SK-N-SH (cell line): ENCODE data around the gene C1orf50.

Experiments used
- FOXM1 ChIP-seq: IDR thresholded peaks from 2 replicates; pipeline ENCODE4 v1.4.0; 2012; ENCODE audit warnings: low read depth, mild to moderate bottlenecking
- JUND ChIP-seq: IDR thresholded peaks from 2 replicates; pipeline ENCODE4 v1.4.0; 2012
- YY1 ChIP-seq: IDR thresholded peaks from 2 replicates; pipeline ENCODE4 v1.4.0; 2012; ENCODE audit warnings: low read depth, mild to moderate bottlenecking
- TF ChIP-seq, protein P1 (sequence below): fragments of 200-600 bp; sonication (generic); IDR thresholded peaks from 2 replicates; pipeline ENCODE4 v1.6.1; 2017; ENCODE audit warnings: antibody characterized with exemption, mild to moderate bottlenecking, moderate library complexity

DNA sequence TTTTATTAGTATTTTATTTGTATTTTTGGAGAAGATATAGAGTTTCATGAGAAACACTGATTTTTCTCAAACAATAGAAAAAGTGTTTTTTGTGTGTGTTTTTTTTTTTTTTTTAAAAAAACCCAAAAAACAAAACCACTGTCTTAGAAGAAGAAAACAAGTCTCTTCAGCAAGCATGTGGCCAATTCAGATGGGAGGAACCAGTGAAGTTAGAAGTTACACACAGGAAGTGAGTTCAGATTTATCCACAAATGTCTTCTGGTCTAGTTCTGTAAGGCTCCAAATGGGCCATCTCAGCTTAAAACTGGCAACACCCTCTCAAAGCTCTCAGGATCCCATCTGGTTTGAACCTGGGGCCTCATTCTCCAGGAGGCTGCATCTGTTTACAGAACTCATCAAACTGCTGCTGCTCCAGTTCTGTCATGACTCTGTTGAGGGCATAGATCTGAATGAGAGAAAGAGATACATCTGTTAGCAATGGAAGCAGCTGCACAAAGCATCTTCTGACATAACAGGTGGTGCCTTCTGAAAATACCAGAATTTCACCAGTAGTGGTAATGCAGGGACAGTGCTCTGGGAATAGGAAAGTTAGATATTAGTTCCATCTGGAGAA lies 40.1 kb downstream of the C1orf50 start:
- TF ChIP-seq JUND (no peak), FOXM1 (no peak), YY1 (no peak)
- TF ChIP-seq, protein P1, sequence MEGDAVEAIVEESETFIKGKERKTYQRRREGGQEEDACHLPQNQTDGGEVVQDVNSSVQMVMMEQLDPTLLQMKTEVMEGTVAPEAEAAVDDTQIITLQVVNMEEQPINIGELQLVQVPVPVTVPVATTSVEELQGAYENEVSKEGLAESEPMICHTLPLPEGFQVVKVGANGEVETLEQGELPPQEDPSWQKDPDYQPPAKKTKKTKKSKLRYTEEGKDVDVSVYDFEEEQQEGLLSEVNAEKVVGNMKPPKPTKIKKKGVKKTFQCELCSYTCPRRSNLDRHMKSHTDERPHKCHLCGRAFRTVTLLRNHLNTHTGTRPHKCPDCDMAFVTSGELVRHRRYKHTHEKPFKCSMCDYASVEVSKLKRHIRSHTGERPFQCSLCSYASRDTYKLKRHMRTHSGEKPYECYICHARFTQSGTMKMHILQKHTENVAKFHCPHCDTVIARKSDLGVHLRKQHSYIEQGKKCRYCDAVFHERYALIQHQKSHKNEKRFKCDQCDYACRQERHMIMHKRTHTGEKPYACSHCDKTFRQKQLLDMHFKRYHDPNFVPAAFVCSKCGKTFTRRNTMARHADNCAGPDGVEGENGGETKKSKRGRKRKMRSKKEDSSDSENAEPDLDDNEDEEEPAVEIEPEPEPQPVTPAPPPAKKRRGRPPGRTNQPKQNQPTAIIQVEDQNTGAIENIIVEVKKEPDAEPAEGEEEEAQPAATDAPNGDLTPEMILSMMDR = no peak
